GM20431 (cell line): Measurements from ENCODE around the gene PSAP.

Experiments used
- in situ Hi-C: fragments of 300-500 bp; cut with MseI, MboI; formaldehyde crosslinking; loops from one replicate; pipeline ENCODE4 v1.15.0; 2020; ENCODE audit warnings: low sequenced_read_pairs; ENCODE audit not compliant: unreplicated experiment

PSAP gene

GRCh38 chr10:71812913-71813590, 38.0 kb downstream of the PSAP start:
- in situ Hi-C loops, result no loop called here

GRCh38 chr10:71812016-71812912, 38.8 kb downstream of the PSAP start:
- in situ Hi-C loops, result no loop called here

- in situ Hi-C loops, result no loop called here
Observed at GRCh38 chr10:71811351-71811750, 39.7 kb downstream of the PSAP start.

- in situ Hi-C loops, result no loop called here
Observed at GRCh38 chr10:71810048-71810750, 40.9 kb downstream of the PSAP start.

DNA sequence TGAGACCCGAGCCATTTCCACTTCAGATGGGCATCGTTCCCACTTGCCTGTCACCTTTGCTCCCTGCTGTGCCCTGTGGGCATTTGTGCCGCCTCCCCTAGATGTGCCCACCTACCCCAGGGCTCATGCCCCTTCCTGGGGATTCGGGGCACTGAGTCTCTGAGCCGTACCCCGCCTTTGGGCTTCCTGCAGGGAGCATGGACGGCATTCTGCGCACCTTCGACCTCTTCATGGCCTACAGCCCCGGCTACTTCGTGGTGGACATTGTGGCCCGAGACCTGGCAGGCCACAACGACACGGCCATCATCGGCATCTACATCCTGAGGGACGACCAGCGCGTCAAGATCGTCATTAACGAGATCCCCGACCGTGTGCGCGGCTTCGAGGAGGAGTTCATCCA, 41.4 kb downstream of the PSAP start:
- in situ Hi-C loops, result no loop called here

GRCh38 chr10:71807557-71808510, 43.2 kb downstream of the PSAP start:
- in situ Hi-C loops, result no loop called here

GRCh38 chr10:71806704-71807556, 44.1 kb downstream of the PSAP start:
- in situ Hi-C loops, result no loop called here

DNA sequence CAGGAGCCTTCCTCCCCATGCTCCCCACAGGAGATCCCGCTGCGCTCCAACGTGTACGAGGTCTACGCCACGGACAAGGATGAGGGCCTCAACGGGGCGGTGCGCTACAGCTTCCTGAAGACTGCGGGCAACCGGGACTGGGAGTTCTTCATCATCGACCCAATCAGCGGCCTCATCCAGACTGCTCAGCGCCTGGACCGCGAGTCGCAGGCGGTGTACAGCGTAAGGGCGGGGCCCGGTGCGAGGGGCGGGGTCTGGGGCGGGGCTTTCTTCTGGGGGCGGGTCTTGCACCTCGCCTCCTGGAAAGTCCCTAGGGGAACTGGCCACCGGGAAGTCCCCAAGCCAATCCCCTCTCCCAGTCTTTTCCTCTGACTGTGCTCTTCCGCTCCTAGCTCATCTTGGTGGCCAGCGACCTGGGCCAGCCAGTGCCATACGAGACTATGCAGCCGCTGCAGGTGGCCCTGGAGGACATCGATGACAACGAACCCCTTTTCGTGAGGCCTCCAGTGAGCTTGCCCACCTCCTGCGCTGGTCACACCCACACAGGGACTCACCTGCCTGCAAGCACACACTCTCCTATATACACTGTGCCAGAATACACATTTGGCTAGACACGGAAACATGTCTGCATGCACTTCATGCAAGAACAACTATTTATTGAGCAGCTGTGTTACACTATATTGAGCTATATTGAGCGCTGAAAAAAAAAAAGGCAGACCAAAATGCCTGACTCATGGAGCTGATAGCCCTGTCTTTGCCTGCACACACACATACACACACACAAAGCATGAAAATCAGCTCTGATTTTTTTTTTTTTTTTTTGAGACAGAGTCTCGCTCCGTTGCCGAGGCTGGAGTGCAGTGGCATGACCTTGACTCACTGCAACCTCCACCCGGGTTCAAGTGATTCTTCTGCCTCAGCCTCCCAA, 45.0 kb downstream of the PSAP start:
- in situ Hi-C loops, result no loop called here

DNA sequence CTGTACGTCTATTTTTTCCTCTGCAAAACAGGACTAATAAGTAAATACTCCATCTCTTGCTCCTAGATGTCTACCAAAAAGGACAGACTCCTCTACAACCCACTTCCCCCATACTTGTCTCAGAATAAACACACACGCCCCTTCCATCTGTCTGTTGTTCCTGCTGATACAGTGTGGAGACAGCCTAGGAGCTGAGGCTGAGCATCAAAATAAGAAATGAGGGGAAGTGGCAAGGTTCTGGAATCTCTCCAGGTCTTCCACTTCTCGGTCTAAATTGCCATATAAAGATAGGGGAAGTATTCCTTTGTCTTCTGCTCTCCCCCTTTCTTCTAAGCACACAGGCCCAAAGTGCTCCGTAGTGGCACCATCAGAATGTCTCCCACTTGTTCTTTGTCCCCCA, 47.0 kb downstream of the PSAP start:
- in situ Hi-C loops, result no loop called here

DNA sequence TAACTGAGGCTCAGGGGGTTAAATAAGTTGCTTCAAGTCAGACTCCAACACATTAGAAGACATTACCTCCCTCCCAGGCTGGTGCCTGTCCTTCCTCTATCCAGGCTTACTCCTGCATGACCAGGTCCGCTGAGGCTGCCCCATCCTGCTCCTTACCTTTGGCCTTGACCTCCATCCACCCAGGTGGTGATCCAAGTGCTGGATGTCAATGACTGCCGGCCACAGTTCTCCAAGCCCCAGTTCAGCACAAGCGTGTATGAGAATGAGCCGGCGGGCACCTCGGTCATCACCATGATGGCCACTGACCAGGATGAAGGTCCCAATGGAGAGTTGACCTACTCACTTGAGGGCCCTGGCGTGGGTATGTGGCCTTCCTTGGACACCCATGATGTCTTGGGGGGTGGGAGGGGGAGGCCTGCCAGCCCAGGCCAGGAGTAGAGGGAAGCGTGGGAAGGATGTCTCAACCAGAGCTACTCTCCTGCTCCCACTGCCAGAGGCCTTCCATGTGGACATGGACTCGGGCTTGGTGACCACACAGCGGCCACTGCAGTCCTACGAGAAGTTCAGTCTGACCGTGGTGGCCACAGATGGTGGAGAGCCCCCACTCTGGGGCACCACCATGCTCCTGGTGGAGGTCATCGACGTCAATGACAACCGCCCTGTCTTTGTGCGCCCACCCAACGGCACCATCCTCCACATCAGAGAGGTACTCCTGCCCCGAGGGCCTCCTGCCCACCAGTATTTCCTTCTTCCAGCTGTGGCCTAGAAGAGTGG, 48.1 kb downstream of the PSAP start:
- in situ Hi-C loops, result no loop called here

DNA sequence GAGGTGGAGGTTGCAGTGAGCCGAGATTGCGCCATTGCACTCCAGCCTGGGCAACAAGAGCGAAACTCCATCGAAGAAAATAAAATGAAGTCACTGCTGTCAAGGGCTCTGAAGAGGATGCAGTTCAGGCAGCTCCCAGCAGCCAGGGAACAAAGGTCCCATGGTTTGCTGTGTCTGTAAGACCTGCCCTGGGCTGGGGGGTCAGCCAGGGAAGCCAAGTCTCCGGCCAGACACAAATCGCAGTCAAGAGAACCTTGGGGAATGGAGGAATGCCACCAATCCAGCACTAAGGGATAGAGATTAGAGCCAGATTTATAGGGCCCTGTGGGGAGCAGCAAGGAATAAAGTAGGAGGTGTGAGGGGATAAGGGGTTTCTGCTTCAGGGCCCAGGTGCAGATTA, 48.8 kb downstream of the PSAP start:
- in situ Hi-C loops, result no loop called here

DNA sequence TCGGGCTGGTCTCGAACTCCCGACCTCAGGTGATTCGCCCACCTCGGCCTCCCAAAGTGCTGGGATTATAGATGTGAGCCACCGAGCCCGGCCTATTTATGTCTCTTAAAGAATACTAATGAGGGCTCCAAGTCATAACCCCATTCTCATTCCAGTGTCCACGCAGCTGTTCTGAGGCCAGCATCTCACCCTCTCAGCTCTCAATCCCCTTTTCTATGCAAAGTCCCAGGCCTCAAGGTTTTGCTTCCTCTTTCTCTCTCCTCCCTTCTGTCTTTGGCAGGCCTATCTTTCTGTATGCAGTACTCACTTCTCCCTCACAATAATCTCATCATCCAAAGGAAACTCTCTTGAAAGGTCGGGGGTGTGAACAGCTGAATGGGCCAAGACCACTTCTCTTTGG, 49.7 kb downstream of the PSAP start:
- in situ Hi-C loops, result no loop called here

DNA sequence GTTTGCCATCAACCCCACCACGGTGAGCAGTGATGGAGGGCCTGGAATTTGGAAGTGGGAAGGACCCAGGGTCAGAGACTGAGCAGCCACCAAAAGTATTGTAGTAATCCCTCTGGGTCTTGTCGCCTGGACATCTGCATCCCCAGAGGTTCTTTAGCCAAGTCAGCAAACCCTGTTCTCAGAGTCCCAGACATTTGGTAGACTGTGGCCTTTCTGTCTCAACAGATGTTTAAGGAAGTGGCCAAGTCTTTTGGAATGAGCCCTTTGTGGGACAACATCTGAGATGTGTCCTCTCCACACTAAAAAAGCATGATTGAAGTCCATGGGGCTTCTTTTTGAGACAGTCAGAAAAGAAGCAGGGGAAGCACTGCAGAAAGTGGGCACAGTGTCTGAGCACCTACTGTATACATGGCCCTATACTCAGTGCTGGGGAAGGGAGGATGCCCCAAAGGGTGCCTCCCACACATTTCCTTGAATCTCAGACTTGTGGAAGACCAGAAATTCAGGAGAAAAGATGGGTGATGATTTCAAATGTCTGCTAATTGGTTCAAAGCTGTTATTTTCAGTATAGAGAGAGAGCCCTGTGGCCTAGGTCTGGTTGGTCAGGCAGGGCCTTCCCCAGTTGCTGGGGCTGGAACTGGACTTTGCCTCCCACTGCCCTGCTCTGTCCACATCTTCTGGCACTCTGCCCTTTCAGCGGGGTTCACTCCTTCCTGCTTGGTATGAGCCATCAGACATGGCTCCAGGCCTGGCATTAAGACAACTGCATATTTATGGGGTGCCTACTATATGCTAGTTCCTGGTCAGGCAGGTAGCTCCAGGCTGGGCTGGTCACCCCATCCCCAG, 51.2 kb downstream of the PSAP start:
- in situ Hi-C loops, result no loop called here

GRCh38 chr10:71799112-71799511, 51.9 kb downstream of the PSAP start:
- in situ Hi-C loops, result no loop called here

DNA sequence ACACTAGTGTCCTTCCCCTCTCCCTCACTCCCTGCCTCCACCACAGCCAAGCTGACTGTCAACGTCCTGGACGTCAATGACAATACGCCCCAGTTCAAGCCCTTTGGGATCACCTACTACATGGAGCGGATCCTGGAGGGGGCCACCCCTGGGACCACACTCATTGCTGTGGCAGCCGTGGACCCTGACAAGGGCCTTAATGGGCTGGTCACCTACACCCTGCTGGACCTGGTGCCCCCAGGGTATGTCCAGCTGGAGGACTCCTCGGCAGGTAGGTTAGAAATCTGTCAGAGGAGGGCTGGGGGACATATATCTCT, 52.8 kb downstream of the PSAP start:
- in situ Hi-C loops, result no loop called here

DNA sequence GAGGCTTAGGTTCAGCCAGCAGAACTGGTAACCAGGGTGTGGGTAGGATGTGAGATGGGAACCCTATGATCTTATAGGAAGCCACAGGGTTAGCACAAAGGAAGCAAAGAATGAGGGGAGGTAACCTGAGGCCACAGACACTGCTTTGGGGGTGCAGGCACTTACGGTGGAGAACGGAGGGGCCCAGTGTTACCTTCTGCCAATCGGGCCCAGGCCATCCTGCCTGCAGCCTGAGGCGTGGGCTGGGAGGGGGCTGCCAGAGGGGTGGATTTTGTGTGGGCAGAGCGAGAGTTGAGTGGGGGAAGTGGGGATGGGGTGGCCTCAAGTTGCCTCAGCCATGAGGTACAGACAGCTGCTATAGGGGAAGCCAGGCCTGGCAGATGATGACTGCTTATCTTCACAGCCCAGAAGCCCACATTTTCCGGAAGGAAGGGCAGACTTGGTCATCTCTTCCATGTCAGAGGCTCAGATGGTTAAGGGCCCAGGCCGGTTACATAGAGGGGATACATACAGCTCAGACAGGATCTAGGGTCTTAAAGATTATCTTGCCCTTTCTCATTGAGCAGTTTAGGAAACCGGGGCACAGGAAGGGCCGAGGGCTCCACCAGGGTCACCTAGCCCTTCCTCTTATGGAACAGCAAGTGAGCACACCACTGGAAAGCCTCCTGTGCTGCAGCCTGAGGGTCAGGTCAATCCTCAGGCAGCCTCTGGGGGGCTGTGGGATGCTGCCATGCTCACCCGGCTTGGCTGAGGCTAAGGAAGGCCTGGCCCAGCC, 53.3 kb downstream of the PSAP start:
- in situ Hi-C loops, result no loop called here
